Stimulated activated effector memory CD8-positive, alpha-beta T cell treated with anti-CD3 and anti-CD28 coated beads, Interleukin-12 subunit alpha, Interleukin-12 subunit beta, amount 100 ng/mL, for 72 hours (primary cell): ENCODE results near the gene RAB31.

Experiments used
- ATAC-seq: fragments of 150-1000 bp; cut with Tn5 transposase; 2 replicates; pipeline ENCODE4 v1.10.0; 2021
- DNase-seq, 2 donors: peaks; one replicate each; pipeline ENCODE4 v3.0.0; 2021 to 2022; ENCODE audit warnings: low spot score in 2 of 2
- H3K27ac Mint-ChIP-seq: one replicate; pipeline ENCODE4 v1.8.0; 2022; ENCODE audit warnings: mild to moderate bottlenecking, mixed read lengths
- H3K36me3 Mint-ChIP-seq: one replicate; pipeline ENCODE4 v1.8.0; 2022; ENCODE audit warnings: mild to moderate bottlenecking, mixed read lengths
- H3K4me1 Mint-ChIP-seq: one replicate; pipeline ENCODE4 v1.8.0; 2022; ENCODE audit warnings: mixed read lengths
- H3K4me3 Mint-ChIP-seq: one replicate; pipeline ENCODE4 v1.8.0; 2022; ENCODE audit warnings: mild to moderate bottlenecking, mixed read lengths
- H3K9me3 Mint-ChIP-seq: one replicate; pipeline ENCODE4 v1.8.0; 2022; ENCODE audit warnings: mixed read lengths

RAB31 gene

DNA sequence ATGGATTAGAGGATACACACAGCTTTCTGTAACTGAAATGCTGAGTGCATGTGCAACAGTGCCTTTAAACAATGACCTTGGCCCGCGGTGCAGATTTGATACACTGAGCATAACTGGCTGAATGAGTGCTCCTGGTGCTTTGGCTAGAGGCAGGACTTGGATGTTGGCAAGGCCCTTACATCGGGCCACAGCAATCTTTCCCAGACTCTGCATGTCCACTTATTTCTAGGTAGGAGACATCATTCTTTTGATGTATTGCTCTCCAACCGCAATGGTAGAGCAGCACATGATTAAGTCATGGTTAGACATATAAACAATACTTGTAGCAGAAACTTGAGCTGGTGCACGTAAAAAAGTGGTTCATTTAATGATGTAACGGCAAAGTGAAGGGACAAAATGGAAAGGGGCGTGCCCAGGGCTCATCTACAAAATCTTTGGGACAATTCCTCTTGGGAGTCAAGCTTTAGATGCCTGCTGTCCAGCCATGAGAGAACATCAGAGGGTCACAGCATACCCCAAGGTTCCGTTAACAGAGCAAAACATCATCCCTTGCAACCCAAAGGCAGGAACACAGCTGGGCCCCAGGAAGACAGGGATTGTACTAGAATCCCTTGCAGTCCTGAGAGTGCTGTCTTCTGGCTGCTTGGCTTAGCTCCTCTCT lies 43.4 kb downstream of the RAB31 start:
- no peak for DNase-seq
- no peaks in the 10 kb centered on the region for H3K36me3 Mint-ChIP-seq
- H3K9me3 Mint-ChIP-seq: no peaks in the 10 kb centered on the region
- no peak overlapping the region for H3K27ac Mint-ChIP-seq
- ATAC-seq: no peak
- H3K4me1 Mint-ChIP-seq: no peaks in the 10 kb centered on the region
- no peak overlapping the region for H3K4me3 Mint-ChIP-seq

DNA sequence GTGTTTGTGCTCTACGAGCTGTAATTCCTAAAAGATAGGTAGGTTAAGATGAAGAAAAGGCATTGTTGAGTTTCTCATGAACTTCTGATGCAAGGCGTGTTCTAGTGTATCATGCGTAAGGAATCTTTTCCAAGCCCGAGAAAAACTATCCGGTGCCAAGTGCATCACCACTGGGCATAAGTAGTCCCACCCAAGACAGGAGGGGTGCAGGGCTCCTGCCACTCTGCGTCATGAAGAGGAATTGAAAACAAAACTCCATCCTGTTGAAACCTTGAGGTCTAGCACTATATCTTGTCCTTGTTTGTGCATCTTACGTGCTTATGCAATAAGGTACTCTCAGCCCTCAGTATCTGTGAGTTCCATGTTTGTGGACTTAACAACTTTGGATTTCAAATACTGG lies 45.7 kb downstream of the RAB31 start:
- ATAC-seq: no peak
- H3K9me3 Mint-ChIP-seq: no peaks in the 10 kb centered on the region
- H3K27ac Mint-ChIP-seq: no peak overlapping the region
- H3K4me1 Mint-ChIP-seq: peaks cover 4% of the 10 kb centered on the region
- no peak for DNase-seq
- H3K4me3 Mint-ChIP-seq: no peak overlapping the region
- H3K36me3 Mint-ChIP-seq: no peaks in the 10 kb centered on the region

DNA sequence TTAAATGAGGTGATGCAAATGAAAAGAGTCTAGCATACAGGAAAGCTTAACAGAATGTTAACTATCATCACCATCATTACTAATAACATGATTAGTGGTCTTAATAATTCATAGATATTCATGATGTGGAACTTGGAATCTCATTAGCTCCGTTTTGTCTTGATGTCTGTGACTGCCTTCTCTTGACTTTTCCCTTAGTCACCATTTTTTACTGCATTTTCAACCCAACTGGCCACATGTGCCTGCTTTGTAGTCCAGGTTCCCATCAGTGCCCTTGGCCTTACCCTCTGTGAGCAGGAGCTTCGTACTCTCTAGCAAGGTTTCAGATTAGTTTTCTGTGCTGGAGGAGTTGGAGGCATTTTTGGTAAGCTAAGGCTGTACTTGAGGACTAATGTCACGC lies 47.0 kb downstream of the RAB31 start:
- Mint-ChIP-seq H3K36me3 (no peaks in the 10 kb centered on the region), H3K9me3 (no peaks in the 10 kb centered on the region), H3K4me3 (no peak overlapping the region), H3K4me1 (peaks cover 7% of the 10 kb centered on the region), H3K27ac (no peak overlapping the region)
- no peak for DNase-seq
- no peak for ATAC-seq

DNA sequence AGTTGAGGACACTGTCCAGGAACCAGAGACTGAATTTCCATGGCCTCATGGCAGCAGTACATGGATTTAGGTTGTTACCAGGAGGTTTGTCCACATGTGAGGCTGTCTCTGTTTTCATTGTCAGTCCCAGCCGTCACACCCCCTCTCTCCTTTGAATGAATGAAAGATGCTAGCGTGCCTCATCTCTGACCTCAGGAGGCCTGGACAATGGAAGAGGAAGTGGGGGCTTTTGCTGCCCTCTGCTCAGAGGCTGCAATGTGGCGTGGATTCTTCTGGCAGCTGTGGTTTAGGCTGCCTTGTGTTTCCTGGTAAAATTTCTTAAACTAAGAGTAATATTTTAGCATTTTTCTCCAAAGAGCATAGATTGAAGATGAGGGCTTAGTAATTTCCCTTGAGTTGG lies 47.5 kb downstream of the RAB31 start:
- Mint-ChIP-seq H3K4me1 (peaks cover 7% of the 10 kb centered on the region), H3K4me3 (no peak overlapping the region), H3K36me3 (no peaks in the 10 kb centered on the region), H3K27ac (no peak overlapping the region), H3K9me3 (no peaks in the 10 kb centered on the region)
- DNase-seq: no peak
- no peak for ATAC-seq

DNA sequence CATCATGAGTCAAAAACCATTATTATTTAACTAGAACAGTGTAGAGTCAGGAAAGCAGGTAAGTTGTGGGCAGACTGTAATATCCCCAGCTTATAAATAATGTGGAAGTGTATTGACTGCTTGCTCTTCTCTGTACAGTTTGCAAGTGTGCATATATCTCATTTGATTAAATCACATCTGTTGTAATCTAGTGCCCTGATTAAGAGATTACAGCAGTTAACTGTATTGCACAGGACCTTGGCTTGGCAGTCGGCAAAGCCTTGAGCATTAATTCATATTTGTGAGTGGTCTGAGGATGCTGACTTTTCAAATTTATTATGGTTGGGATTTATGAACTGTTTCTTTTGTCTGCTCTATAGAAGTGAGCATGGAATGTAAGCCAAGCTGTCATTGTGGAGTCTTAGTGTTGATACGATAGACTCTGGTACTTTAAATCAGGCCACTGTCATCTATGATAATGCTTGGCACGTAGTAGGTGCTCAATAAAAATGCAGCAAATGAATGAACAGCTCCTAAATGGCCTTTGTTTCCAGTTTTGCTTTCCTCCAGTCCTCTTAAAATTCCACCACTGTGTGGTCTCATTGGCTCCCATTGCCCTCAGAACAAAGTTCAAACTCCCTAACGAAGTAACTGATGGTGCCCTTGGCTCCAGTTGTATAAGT lies 48.3 kb downstream of the RAB31 start:
- DNase-seq (no peak), ATAC-seq (no peak)
- no peaks in the 10 kb centered on the region for H3K36me3 Mint-ChIP-seq
- H3K4me3 Mint-ChIP-seq: no peak overlapping the region
- no peaks in the 10 kb centered on the region for H3K9me3 Mint-ChIP-seq
- H3K4me1 Mint-ChIP-seq: peaks cover 7% of the 10 kb centered on the region
- H3K27ac Mint-ChIP-seq: no peak overlapping the region

DNA sequence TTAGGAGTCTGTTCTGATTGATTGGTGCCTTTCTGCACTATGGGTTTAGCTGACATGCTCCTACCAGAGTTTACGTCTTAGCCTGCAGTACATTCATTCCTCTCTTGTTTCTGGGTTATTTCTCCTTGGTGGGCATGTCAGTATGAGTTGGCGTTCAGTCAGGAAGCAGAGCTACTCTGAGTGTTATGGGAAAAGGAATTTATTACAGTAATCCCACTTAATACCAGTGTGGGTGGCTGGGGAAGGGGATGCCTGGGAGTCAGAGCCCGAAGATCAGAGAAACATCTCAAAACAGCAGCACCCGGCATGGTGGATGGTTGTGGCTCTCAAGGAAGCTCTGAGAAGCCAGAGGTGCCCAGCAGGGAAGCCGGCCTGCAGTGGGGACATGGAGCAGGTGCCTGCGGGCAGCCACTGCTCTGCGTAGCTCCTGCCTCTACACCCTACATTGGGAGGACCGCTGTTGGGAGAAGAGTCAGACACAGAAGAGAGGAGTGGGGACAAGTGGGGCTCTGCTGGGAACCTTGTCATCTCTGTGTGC lies 48.9 kb downstream of the RAB31 start:
- no peak overlapping the region for H3K4me3 Mint-ChIP-seq
- ATAC-seq: no peak

DNA sequence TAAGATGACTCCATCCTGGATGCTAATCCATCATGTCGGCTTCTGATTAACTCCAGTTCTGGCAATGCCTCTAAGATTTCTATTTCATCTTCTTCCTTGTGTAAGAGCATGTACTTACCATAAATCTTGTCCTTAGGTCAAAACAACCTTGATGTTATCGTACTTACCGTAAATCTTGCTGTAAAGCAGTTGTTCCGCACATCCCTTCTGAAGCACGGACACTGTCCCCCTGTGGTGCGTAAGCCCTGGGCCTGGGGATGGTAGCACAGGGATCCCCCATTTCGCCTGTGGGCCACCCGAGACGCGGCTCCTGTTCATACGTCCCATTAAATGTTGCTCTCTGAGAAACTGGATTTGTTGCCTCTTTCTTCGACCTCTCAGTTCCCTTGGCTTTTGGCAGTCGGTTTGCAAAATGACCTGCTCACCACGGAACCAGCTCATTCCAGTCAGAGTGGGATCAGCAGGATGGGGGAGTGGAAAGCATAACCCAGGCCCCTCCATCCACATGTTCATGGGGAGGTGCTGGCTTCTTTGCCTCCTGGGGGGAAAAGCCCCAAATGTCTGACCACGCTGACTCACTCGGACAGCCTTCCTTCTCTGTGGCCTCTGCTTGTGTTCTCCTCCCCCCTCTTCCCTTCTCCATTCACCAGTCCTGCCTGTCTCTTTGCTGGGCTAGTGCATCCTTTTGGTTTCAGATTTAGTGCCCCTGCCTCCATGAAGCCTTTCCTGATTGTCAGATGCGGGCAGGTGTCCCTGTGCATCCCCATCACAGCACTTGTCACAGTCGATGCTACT lies 49.9 kb downstream of the RAB31 start:
- no peak overlapping the region for H3K4me3 Mint-ChIP-seq
- DNase-seq: no peak
- H3K27ac Mint-ChIP-seq: no peak overlapping the region
- H3K9me3 Mint-ChIP-seq: no peaks in the 10 kb centered on the region
- ATAC-seq: no peak
- peaks cover 7% of the 10 kb centered on the region for H3K4me1 Mint-ChIP-seq
- H3K36me3 Mint-ChIP-seq: no peaks in the 10 kb centered on the region

More for the DNA sequence above, 48.9 kb downstream of the RAB31 start:
- H3K27ac Mint-ChIP-seq: no peak overlapping the region
- H3K4me1 Mint-ChIP-seq: peaks cover 7% of the 10 kb centered on the region
- no peaks in the 10 kb centered on the region for H3K36me3 Mint-ChIP-seq
- H3K9me3 Mint-ChIP-seq: no peaks in the 10 kb centered on the region
- DNase-seq: no peak

DNA sequence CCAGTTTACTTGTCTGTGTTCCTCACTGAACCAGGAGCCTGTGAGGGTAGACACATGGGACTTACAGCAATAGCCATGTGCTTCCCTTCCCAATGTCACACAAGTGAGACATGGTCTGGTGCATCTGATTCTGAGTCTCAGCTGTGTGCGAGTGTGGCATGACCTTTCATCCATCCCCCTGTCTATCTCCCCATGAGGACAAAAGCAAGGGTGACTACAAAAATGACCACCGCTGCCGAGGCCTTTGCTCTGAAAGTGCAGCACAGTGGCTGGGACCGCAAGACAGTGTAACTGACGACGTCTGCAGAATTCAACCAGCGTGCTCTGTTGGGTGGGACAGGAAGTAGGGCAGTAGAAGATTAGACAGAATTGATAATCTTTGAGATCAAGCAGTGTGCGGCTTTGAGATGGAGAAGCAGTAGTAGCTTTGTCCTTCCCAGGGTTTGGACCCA lies 50.5 kb downstream of the RAB31 start:
- no peak overlapping the region for H3K27ac Mint-ChIP-seq
- H3K36me3 Mint-ChIP-seq: no peaks in the 10 kb centered on the region
- H3K9me3 Mint-ChIP-seq: no peaks in the 10 kb centered on the region
- ATAC-seq (no peak), DNase-seq (no peak)
- H3K4me1 Mint-ChIP-seq: peaks cover 7% of the 10 kb centered on the region
- H3K4me3 Mint-ChIP-seq: no peak overlapping the region

DNA sequence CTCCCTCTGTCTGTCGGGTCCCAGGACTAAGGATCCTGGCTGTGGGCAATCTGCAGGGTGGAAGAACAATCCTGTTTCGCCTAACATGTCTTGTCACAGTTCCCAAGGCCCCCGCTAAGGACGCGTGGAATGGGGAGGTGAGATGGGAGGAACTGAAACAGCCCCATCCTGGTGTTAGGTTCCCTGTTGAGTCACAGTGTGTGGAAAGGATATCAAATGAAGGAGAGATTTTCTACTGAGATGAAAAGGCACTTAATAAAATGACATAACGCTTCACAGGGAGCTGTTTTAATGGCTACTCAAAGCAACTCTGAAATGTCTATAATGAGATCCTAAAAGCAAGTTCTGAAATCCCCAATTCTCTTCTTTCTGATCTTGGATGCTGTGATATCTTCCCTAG lies 52.5 kb downstream of the RAB31 start:
- no peak overlapping the region for H3K27ac Mint-ChIP-seq
- DNase-seq (no peak), ATAC-seq (no peak)
- peaks cover 7% of the 10 kb centered on the region for H3K4me1 Mint-ChIP-seq
- no peak overlapping the region for H3K4me3 Mint-ChIP-seq
- no peaks in the 10 kb centered on the region for H3K36me3 Mint-ChIP-seq
- no peaks in the 10 kb centered on the region for H3K9me3 Mint-ChIP-seq

DNA sequence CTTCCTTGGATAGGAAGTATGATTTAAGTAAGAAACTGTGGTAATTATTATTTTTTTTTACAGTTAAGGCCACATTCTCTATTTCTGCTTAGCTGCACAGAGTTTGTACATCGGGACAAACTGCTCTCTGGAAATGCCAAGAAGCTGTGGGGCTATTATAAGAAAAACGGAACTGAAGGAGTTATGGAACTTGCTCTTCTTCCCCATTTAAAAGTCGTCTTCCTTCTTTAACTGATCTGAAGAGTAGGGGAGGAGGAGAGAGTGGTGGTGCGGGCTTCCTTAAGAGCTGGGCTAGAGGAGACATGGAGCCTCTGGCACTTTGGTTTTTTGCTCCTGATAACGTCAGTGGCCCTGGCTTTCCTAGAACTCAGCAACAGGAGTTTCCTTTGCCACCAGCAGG lies 54.4 kb downstream of the RAB31 start:
- Mint-ChIP-seq H3K27ac (no peak overlapping the region), H3K4me3 (no peak overlapping the region), H3K9me3 (no peaks in the 10 kb centered on the region), H3K4me1 (peaks cover 7% of the 10 kb centered on the region), H3K36me3 (no peaks in the 10 kb centered on the region)
- ATAC-seq (no peak), DNase-seq (no peak)

DNA sequence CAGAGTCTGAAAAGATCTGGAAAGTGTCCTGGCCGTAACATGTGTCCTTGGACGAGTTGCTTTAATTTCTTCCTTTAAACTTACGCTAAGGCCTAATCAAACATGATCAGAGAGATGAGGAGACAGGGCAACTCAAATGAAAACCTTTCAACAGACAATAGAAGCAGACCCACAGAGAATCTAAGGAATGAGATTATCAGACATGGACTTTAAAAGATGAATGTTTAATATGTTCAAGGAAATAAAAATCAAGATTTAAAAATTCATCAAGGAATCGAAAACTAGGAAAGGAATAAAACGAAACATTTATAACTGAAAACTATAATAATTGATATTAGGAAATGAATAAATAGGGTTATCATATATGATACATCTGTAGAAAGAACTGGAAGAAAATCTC lies 55.1 kb downstream of the RAB31 start:
- no peaks in the 10 kb centered on the region for H3K36me3 Mint-ChIP-seq
- peaks cover 7% of the 10 kb centered on the region for H3K4me1 Mint-ChIP-seq
- H3K4me3 Mint-ChIP-seq: no peak overlapping the region
- DNase-seq (no peak), ATAC-seq (no peak)
- no peaks in the 10 kb centered on the region for H3K9me3 Mint-ChIP-seq
- H3K27ac Mint-ChIP-seq: no peak overlapping the region

DNA sequence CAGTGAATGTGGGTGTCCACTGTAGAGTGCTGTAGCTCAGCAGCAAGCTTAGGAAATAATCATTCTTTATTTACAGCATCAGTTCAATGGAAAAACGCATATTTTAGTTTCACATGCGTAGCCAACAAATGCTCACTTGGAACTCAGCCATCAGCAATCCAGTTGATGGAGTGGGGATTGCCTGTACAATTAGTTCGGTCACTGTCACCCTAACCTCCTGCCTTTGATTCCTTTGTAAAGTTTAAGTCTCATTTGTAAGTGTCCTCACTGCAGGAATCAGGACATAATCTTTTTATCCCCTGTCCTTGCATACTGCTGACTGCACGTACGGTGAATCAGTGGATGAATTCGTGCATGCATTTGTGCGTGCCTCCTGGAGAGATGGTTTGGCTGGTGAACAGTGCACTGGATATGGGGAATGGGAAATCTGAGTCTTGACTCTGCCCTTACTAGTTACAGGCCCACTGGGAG lies 55.9 kb downstream of the RAB31 start:
- Mint-ChIP-seq H3K4me1 (peaks cover under 1% of the 10 kb centered on the region), H3K4me3 (no peak overlapping the region), H3K9me3 (no peaks in the 10 kb centered on the region), H3K27ac (no peak overlapping the region), H3K36me3 (no peaks in the 10 kb centered on the region)
- DNase-seq: no peak
- ATAC-seq: no peak

DNA sequence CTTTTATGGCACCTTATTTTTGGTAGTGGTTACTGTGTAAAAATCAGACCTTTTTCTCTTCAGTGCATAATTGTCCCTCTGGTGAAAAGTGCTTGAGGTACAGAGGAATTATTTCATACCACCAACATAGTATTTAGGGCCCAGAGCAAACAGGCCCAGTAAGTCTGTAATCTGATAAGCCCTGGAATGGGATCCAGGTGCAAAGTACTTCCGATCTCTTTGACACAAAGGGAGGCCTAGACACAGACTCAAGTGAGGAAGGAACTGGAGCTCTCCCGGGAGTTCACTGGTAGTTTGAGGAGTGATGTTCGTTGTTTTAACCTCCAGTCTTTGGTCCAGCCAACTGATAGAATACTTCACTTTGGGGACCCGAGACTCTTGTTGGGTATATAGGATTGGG lies 57.4 kb downstream of the RAB31 start:
- no peaks in the 10 kb centered on the region for H3K4me1 Mint-ChIP-seq
- no peaks in the 10 kb centered on the region for H3K9me3 Mint-ChIP-seq
- ATAC-seq (no peak), DNase-seq (no peak)
- H3K27ac Mint-ChIP-seq: no peak overlapping the region
- H3K4me3 Mint-ChIP-seq: no peak overlapping the region
- no peaks in the 10 kb centered on the region for H3K36me3 Mint-ChIP-seq

DNA sequence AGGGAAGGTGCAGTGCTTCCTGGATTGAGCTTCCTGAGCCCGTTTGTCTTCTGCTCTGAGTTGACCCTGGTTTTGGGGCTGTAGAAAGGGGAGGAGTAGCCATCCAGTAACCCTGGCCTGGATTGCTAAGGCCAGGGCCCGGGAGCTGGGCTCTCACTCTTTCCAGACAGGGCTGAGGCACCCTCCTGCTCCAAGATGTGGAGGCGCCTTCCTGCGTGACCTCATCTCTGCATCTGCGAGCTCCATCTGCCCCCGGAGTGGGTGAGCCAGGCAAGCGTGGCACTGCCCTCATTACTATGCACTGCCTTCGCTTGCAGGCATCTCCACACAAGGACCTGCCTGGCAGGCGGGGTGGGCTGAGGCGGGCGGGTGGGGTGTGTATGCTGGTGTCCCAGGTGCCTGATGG lies 58.0 kb downstream of the RAB31 start:
- ATAC-seq (no peak), DNase-seq (no peak)
- Mint-ChIP-seq H3K4me1 (no peaks in the 10 kb centered on the region), H3K4me3 (no peak overlapping the region), H3K9me3 (no peaks in the 10 kb centered on the region), H3K36me3 (no peaks in the 10 kb centered on the region), H3K27ac (no peak overlapping the region)

DNA sequence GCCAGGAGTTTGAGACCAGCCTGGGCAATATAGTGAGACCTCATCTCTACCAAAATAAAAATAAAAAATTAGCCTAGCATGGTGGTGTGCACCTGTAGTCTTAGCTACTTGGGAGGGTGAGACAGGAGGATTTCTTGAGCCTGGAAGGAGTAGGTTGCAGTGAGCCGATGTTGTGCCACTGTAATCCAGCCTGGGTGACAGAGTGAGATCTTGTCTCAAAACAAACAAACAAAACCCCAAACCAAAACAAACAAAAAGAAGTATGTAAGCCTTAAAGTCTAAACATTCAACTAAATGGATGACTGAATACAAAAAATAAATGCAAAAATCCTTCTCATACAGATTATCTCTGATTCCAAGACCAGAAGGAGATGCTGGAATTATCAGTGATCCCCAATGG lies 58.6 kb downstream of the RAB31 start:
- H3K4me3 Mint-ChIP-seq: no peak overlapping the region
- no peaks in the 10 kb centered on the region for H3K9me3 Mint-ChIP-seq
- H3K36me3 Mint-ChIP-seq: no peaks in the 10 kb centered on the region
- H3K27ac Mint-ChIP-seq: no peak overlapping the region
- DNase-seq (no peak), ATAC-seq (no peak)
- no peaks in the 10 kb centered on the region for H3K4me1 Mint-ChIP-seq
